ENCODE data around the gene TRPM3.

Gene TRPM3

DNA sequence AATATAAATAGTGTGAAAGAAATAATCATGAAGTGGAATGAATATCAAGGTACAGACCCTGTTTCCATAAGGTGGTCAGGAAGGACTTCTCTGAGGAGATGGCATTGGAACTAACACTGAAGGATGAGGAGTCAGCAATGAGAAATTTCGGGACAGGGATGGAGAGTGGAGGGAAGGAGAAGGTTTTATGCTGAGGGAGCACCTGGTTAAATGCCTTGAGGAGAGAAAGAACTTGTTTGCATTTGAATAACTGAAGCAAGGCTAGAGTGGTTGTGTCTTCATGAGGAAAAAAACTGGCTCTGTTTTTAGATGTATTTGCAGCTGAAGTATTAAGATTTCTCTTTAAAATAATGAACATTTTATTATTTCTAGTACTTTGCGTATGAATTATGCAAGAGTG lies 180.8 kb downstream of the TRPM3 start:
- DNase-seq, result no peak

DNA sequence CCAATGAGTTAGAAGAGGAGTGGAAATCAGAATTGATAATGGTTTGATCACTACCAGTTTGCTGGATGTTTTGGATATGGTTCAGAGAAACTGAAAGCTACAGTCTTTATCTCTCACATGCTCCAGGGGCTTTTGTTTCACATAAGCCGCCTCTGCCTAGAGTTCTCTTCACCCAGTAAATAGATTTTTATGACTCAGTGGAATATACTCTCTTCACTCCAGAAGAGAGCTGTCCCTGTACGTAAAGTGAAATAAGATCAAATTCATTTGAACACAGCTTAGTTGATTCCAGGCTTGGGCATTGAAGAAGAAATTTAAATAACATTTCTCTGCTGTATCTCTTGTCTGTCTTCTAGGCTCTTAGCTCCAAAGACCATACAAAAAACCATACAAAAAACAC lies 184.9 kb downstream of the TRPM3 start:
- no peak for DNase-seq

- no peak for DNase-seq
These were observed 185.6 kb downstream of the TRPM3 start for GRCh38 chr9:70935856-70936255.

- no peak for DNase-seq
These were observed 186.8 kb downstream of the TRPM3 start for GRCh38 chr9:70934642-70935041.

DNA sequence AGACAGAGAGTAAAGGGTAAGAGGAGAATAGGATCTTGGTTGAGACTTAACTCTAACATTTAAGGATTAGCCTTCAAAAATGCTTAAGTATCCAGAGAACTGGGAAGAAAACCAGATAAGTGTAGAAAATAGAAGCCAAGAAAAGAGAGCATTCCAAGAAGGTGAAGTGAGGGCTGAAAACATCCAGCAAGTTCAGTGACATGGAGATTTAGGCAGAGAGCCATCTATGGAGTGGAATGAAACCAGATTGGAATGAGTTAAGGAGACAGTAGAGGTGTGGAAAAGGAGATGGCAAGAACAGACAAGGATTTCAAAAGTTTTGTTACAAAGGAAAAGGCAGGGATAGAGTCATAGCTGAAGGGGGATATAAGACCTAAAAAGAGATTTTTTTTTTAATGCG lies 188.1 kb downstream of the TRPM3 start:
- DNase-seq, result no peak

GRCh38 chr9:70932097-70932496 lies 189.3 kb downstream of the TRPM3 start:
- DNase-seq, result no peak

DNA sequence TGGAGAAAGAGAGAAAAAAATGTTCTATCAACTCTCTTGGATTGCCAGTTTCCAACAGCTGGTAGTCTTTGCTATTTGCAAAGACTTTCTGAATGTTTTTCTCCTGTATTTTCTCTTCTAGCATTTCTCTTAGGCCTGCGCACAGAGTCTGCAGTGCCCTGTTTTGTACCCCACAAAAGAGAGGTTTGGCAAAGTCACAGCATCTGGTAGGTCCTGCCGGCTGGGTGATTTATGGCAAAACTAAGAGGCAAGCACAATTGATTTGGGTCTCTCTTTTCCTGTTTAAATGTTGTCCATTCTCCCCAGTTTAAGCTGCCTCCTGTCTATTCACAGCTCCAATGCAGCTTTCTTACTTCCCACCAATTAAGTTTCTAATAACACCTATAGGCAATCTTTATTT lies 193.9 kb downstream of the TRPM3 start:
- no peak for DNase-seq

GRCh38 chr9:70924895-70925547 lies 196.4 kb downstream of the TRPM3 start:
- peak; percentile 53 for DNase-seq

DNA sequence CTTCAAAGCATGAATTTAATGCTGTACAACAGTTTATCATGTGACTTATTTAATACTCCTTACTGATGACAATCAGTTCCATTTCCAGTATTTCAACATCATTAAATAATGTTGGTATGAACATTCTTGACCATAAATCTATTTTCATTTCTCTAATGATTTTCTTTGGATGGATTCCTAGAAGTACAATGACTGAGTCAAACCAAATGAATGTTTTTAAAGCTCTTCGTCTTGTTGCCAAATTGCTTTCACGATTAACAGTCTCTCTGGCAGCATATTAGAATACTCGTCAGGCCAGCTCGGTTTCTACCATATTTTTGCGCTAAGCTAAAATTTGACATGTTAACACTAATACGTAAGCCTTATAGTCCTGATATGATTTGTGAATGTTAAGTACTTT lies 197.0 kb downstream of the TRPM3 start:
- peak; percentile 23 for DNase-seq

DNA sequence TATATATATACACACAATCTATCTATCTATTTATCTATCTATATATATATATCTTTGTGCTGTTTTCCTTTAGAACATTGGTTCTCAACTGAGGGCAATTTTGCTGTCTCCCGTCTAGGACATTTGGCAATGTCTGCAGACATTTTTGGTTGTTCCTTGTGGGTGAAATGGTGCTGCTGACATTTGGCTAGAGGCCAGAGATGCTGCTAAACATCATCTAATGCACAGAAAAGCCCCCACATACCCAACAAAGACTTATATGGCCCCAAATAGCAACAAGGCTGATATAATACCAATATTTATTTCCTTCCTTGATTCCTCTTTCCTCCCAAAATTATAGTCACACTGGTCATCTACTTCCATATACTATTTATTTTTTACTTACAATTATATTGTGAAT lies 197.5 kb downstream of the TRPM3 start:
- no peak for DNase-seq

GRCh38 chr9:70921136-70921535 lies 200.3 kb downstream of the TRPM3 start:
- no peak for DNase-seq

DNA sequence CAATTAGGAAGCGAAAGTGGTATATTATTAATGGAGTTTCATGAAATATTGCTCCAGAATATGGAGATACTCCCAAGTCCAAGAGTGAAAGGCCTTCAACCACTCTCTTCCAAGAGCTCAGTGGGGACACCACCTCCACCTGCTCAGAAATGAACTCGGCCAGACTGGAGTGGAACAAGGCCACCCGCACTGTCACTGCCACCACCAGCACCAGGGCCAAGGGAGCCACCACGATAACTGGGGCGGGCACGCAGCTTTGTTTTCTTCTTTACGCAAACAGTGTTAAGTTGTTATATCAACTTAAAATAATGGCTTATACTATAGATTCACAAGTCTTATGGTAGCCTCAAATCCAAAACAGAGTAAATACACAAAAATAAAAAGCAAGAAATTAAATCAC lies 204.1 kb downstream of the TRPM3 start:
- no peak for DNase-seq

DNA sequence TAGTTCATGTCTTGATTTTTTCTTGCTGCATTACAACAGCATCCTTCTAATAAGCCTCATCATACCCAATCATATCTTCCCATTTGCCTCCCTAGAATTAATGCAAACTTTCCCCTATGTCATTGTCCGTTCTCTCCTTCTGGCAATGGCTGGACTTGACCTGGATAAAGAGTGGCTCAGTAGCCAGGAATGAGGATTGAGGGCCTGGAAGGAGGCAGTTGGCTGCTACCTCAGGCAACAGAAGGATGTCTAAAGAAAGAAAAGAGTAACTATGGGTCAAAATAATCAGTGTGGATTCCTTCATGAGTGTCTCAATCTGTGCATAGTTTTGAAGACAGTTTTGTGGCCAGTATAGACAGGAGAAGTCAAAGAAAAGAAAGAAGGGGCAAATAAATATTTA lies 209.6 kb downstream of the TRPM3 start:
- DNase-seq, result no peak

- DNase-seq, result no peak
These were observed 210.8 kb downstream of the TRPM3 start for GRCh38 chr9:70910598-70910997.

GRCh38 chr9:70902692-70903131 lies 218.7 kb downstream of the TRPM3 start:
- DNase-seq, result peak; percentile 16

DNA sequence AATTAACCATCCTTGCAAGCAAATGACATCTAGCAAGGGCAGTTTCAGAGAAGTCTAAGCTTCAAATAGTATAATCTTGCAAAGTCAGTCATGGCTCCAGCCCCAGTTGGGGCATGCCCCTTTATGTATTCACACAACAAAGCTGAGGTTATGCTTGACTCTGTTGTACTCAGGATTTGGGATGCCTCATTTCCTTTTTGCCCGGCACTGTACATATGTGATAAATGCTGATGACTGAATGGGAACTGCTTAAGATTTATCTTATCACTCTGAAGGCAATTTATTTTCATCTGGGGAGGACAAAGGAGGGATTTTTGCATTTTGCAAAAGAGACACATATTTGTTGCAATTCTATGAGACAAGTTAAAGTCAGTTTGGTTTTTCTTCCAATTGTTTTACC lies 219.2 kb downstream of the TRPM3 start:
- no peak for DNase-seq

DNA sequence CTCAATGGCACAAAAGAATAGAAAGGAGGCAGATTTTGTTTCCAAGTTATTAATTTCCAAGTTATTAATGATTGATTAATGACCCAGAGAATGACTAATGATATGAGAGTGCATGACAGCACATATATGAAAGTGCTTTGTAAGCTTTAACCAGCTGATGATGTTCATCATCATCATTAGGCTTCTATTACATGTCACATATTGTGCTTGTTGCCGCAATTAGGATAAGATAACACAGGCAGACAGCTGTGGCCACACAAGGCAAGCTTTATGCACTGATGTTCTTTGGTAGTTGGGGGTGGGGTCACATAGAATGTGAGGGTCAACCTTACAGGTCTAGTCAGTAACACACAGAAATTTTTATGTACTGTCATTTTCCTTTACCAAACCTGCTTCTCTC lies 219.7 kb downstream of the TRPM3 start:
- no peak for DNase-seq

DNA sequence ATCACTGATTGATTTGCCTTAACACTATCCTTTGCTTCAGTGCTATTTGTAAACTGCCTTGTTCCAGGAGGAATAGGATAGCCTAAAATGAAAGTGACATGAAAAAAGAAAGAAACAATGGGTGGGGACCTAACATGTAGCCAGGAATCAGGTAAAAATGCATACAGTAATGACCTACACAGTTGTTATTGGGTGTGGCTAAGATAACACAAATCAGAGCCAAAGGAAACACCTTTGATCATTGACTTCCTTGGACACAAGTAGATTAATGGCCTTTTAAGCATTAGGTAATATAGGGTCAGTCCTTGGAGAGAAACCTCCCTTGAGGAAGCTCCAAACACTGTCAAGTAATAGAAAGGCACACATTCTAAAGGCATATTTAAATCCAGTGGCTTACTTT lies 220.4 kb downstream of the TRPM3 start:
- DNase-seq, result no peak

GRCh38 chr9:70893580-70894122 lies 227.8 kb downstream of the TRPM3 start:
- DNase-seq, result no peak

GRCh38 chr9:70888471-70888870 lies 232.9 kb downstream of the TRPM3 start:
- DNase-seq, result no peak

- DNase-seq, result no peak
These were observed 233.6 kb downstream of the TRPM3 start for GRCh38 chr9:70887826-70888225.

DNA sequence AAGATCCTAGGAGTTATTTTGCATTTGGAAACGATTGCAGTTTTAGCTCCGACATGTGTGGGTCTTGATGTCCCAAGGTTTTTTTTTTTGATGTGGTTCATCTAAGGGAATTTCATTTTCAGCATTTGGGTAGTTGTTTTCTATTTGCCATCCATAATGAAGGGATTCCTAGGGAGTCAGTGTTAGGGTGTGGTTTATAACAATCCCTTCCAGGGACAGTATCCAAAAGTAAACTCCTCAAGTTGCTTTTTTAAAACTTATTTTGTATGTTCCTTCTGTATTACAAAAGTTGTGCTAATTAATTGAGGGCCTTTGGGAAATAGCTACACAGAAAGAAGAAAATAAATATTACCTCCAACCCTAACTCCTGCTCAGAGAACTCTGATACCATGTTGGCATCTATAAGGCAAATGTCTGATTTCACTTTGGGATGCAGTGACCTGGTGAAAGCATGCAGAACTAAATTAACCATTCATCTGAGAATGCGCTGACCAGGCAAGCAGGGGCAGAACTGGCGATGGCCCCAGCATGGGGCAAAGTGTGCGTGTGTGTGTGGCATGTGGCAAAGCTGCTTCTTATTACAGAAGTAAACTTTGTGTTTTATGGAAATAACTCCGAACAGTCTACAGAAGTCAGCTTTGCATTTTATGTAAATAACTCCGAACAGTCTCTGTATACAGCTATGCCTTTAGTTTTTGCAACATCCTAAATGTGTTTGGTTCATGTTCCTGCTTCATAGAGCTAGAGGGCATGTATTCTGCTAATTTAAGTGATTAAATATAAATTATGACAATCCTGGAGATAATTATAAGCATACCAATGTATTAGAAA lies 237.2 kb downstream of the TRPM3 start:
- DNase-seq, result no peak

GRCh38 chr9:70883056-70883455 lies 238.4 kb downstream of the TRPM3 start:
- no peak for DNase-seq

GRCh38 chr9:70881333-70881732 lies 240.1 kb downstream of the TRPM3 start:
- no peak for DNase-seq

All from NCI-H446 treated with DMSO at 0.1 percent for 48 hours (cell line).